SK-N-DZ (cell line): Measurements from ENCODE around the gene DNAJC3.
"Not testable (repeated sequence)": the region's sequence is repeated elsewhere in the genome, so short reads cannot be mapped to it uniquely, and the experiment has no call there.

Experiments
- DNase-seq: peaks from one replicate; pipeline ENCODE4 v3.0.0-alpha.2; 2015; ENCODE audit warnings: low spot score

Gene DNAJC3

GRCh38 chr13:95781016-95781415 lies 104.1 kb downstream of the DNAJC3 start:
- no peak for DNase-seq

GRCh38 chr13:95781940-95782339 lies 105.0 kb downstream of the DNAJC3 start:
- DNase-seq: not testable (repeated sequence)

- no peak for DNase-seq
Measured at GRCh38 chr13:95783747-95784146, 106.8 kb downstream of the DNAJC3 start.

- DNase-seq: no peak
Measured at GRCh38 chr13:95784161-95784899, 107.4 kb downstream of the DNAJC3 start.

- DNase-seq: no peak
Measured at GRCh38 chr13:95784900-95785290, 108.0 kb downstream of the DNAJC3 start.

GRCh38 chr13:95787356-95788099 lies 110.6 kb downstream of the DNAJC3 start:
- DNase-seq: no peak

- no peak for DNase-seq
Measured at GRCh38 chr13:95788100-95788463, 111.1 kb downstream of the DNAJC3 start.

GRCh38 chr13:95789315-95789714 lies 112.4 kb downstream of the DNAJC3 start:
- not testable (repeated sequence) for DNase-seq

GRCh38 chr13:95791084-95791722 lies 114.3 kb downstream of the DNAJC3 start:
- DNase-seq: no peak

GRCh38 chr13:95793018-95793555 lies 116.1 kb downstream of the DNAJC3 start:
- no peak for DNase-seq

GRCh38 chr13:95793781-95794180 lies 116.8 kb downstream of the DNAJC3 start:
- DNase-seq: no peak

- no peak for DNase-seq
Measured at GRCh38 chr13:95797016-95797415, 120.1 kb downstream of the DNAJC3 start.

GRCh38 chr13:95800436-95800835 lies 123.5 kb downstream of the DNAJC3 start:
- DNase-seq: no peak

- no peak for DNase-seq
Measured at GRCh38 chr13:95801825-95802224, 124.9 kb downstream of the DNAJC3 start.

GRCh38 chr13:95805921-95806320 lies 129.0 kb downstream of the DNAJC3 start:
- DNase-seq: no peak

- DNase-seq: no peak
Measured at GRCh38 chr13:95809429-95809828, 132.5 kb downstream of the DNAJC3 start.

- DNase-seq: no peak
Measured at GRCh38 chr13:95813139-95813538, 136.2 kb downstream of the DNAJC3 start.

GRCh38 chr13:95814495-95814894 lies 137.6 kb downstream of the DNAJC3 start:
- DNase-seq: no peak

- no peak for DNase-seq
Measured at GRCh38 chr13:95822303-95822702, 145.4 kb downstream of the DNAJC3 start.

- no peak for DNase-seq
Measured at GRCh38 chr13:95833126-95833525, 156.2 kb downstream of the DNAJC3 start.

- no peak for DNase-seq
Measured at GRCh38 chr13:95833719-95834118, 156.8 kb downstream of the DNAJC3 start.

- peak; percentile 59 for DNase-seq
Measured at GRCh38 chr13:95834134-95834765, 157.3 kb downstream of the DNAJC3 start.
